SK-N-MC (cell line): ENCODE results near the gene DUS3L.

Source experiments
- EZH2 ChIP-seq: fragments of 200-600 bp; sonication (generic); IDR thresholded peaks from one replicate; pipeline ENCODE4 v1.6.1; 2017; ENCODE audit warnings: antibody characterized with exemption
- POLR2AphosphoS5 ChIP-seq: IDR thresholded peaks from 2 replicates; pipeline ENCODE4 v1.6.1; 2012; ENCODE audit warnings: mild to moderate bottlenecking, low read depth, low read length, borderline replicate concordance

DNA sequence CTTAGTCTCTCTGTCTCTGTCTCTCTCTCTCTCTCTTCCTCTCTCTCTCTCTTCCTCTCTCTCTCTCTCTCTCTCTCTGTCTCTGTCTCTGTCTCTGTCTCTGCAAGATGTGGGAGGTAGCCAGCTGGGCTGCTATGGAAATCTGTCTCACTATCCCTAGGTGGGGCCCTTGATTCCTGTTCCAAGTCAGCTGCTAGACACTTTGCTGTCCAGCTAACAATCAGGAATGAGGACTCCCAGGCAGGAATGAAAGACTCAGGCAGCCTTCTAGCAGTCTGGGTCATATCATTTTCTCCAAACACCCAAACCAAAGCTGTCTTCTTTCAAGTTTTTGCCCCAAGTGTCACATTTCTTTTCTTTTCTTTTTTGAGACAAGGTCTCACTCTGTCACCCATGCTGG is 47.3 kb downstream of the DUS3L start:
- TF ChIP-seq POLR2AphosphoS5 (no peak), EZH2 (no peak)
